HCT116 (cell line): ENCODE measurements around the gene DDT.

Experiments
- ATF3 ChIP-seq: IDR thresholded peaks from 2 replicates; pipeline ENCODE4 v1.6.1; 2012
- EZH2 ChIP-seq: fragments of 200-600 bp; sonication (generic); IDR thresholded peaks from 2 replicates; pipeline ENCODE4 v1.6.1; 2017; ENCODE audit warnings: antibody characterized with exemption, mixed run types
- MAX ChIP-seq: IDR thresholded peaks from 2 replicates; pipeline ENCODE4 v1.6.1; 2012
- POLR2A ChIP-seq: IDR thresholded peaks from 2 replicates; pipeline ENCODE4 v1.7.0; 2011; ENCODE audit warnings: borderline replicate concordance; ENCODE audit not compliant: insufficient read depth, insufficient read length; ENCODE audit errors: extremely low read depth
- YY1 ChIP-seq: IDR thresholded peaks from 2 replicates; pipeline ENCODE4 v1.6.1; 2011; ENCODE audit warnings: low read length, low read depth, moderate library complexity, mild to moderate bottlenecking; ENCODE audit not compliant: insufficient replicate concordance; ENCODE audit errors: extremely low read depth
- ZFX ChIP-seq: fragments of 450-650 bp; IDR thresholded peaks from 2 replicates; pipeline ENCODE4 v1.6.1; 2017
- ZNF274 ChIP-seq: fragments of 200-500 bp; sonication (Bioruptor generic); IDR thresholded peaks from 2 replicates; pipeline ENCODE4 v1.6.1; 2014; ENCODE audit warnings: mild to moderate bottlenecking, low read depth, low read length, inconsistent platforms
- TF ChIP-seq, protein P1 (sequence below): IDR thresholded peaks from 2 replicates; pipeline ENCODE4 v1.6.1; 2011; ENCODE audit warnings: mild to moderate bottlenecking, low read length, moderate library complexity; ENCODE audit not compliant: insufficient replicate concordance; ENCODE audit errors: extremely low read depth
- TF ChIP-seq, protein P2 (sequence below), 3 experiments: fragments of 200-600 bp in 1 of 3; sonication (generic) in 1 of 3; IDR thresholded peaks in 2 of 3; conservative IDR thresholded peaks in 1 of 3; 2 replicates each; pipeline ENCODE4 v1.5.1; 2012 to 2017; ENCODE audit warnings: low read depth in 2 of 3, low read length in 2 of 3, antibody characterized with exemption in 1 of 3, borderline replicate concordance in 1 of 3, control low read depth in 1 of 3, mild to moderate bottlenecking in 1 of 3, mixed read lengths in 1 of 3, mixed run types in 1 of 3, moderate library complexity in 1 of 3; ENCODE audit not compliant: insufficient read depth in 1 of 3

DNA sequence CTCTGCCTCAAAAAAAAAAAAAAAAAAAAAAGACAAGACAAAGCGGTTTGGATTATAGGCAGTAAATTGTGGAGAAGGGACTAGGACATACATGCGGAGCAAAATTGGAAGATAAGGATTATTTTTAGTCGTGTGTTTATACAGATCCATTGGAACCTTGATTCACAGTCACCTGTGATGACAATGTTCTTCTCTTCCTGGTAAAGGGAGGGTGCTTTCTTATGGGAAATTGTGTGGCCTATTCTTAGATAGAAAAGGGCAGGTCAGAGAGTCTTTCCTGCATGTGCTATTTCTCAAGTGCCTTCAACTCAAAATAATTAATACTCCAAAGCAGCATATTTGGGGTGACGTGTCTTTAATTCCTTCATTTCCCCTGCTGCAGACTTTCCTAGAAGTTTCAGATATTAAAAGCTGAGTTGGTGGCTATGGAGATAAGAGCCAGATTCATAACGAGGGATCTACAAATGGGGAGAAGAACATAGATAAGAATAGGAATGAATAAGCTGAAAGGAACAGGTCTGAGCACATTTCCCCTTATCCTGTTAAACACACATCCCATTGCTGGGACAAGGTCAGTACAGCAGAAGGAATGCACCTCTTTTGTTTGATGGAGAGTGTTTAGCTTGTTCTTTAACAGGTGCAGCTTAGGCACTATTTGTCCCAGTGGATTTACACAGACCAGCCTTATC is 35.8 kb downstream of the DDT start:
- TF ChIP-seq, protein P1, sequence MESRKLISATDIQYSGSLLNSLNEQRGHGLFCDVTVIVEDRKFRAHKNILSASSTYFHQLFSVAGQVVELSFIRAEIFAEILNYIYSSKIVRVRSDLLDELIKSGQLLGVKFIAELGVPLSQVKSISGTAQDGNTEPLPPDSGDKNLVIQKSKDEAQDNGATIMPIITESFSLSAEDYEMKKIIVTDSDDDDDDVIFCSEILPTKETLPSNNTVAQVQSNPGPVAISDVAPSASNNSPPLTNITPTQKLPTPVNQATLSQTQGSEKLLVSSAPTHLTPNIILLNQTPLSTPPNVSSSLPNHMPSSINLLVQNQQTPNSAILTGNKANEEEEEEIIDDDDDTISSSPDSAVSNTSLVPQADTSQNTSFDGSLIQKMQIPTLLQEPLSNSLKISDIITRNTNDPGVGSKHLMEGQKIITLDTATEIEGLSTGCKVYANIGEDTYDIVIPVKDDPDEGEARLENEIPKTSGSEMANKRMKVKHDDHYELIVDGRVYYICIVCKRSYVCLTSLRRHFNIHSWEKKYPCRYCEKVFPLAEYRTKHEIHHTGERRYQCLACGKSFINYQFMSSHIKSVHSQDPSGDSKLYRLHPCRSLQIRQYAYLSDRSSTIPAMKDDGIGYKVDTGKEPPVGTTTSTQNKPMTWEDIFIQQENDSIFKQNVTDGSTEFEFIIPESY, result no peak
- TF ChIP-seq, protein P2, sequence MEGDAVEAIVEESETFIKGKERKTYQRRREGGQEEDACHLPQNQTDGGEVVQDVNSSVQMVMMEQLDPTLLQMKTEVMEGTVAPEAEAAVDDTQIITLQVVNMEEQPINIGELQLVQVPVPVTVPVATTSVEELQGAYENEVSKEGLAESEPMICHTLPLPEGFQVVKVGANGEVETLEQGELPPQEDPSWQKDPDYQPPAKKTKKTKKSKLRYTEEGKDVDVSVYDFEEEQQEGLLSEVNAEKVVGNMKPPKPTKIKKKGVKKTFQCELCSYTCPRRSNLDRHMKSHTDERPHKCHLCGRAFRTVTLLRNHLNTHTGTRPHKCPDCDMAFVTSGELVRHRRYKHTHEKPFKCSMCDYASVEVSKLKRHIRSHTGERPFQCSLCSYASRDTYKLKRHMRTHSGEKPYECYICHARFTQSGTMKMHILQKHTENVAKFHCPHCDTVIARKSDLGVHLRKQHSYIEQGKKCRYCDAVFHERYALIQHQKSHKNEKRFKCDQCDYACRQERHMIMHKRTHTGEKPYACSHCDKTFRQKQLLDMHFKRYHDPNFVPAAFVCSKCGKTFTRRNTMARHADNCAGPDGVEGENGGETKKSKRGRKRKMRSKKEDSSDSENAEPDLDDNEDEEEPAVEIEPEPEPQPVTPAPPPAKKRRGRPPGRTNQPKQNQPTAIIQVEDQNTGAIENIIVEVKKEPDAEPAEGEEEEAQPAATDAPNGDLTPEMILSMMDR (IDR thresholded peaks at IDR 0.05 in 2 of 3, conservative IDR thresholded peaks at IDR 0.05 in 1 of 3; ENCODE audit: borderline replicate concordance in 1 of 3, insufficient read depth in 1 of 3, low read depth in 2 of 3, low read length in 2 of 3), result no peak
- no peak for TF ChIP-seq ZFX
- no peak for TF ChIP-seq EZH2
- TF ChIP-seq YY1, result no peak
- no peak for TF ChIP-seq ZNF274
- no peak for TF ChIP-seq MAX
- no peak for TF ChIP-seq ATF3
- no peak for TF ChIP-seq POLR2A
